Stimulated activated CD8-positive, alpha-beta memory T cell treated with anti-CD3 and anti-CD28 coated beads, Interleukin-4, amount 100 ng/mL, for 48 hours (primary cell): ENCODE measurements around the gene PSMB8.

Experiments used
- DNase-seq: peaks from one replicate; pipeline ENCODE4 v3.0.0-alpha.2; 2020

PSMB8 gene

DNA sequence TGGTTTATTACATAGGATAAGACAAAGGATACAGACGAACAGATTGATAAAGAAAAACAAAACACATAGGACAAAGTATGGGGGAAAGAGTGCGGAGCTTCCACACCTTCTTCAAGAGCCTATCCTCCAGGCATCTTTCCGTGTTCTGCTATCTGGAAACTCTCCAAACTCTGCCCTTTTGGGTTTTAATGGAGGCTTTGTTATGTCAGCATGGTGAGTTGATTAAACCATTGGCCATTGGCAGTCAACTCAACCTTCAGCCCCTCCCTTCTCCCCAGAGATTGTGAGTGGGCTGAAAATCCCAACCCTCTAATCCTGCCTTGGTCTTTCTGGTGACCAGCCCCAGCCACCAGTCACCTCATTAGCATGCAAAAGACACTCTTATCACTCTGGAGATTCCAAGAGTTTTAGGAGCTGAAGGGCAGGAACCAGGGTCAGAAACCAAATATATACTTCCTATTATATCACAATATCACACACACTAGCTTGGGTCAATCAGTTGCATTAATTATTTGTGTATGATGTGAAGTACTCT is 50.9 kb downstream of the PSMB8 start:
- DNase-seq: no peak
